ENCODE results near the gene RNF17. TPM values are rescaled to one million over a fixed set of nuclear protein-coding genes. Genes with fewer than 3 reads are reported as not detected.

Gene RNF17
- total and polyA plus RNA-seq, 2 of the 8 experiments (the other 6 are each of a cell fraction or from before 2014, with no cell fraction given): not detected

GRCh38 chr13:24916464-24916863 is 152.5 kb downstream of the RNF17 start:
- H3K27me3 ChIP-seq (replicated peaks in 1 of 4; ENCODE audit: control insufficient read depth in 3 of 4, extremely low read depth in 1 of 4, insufficient read depth in 3 of 4, low read length in 3 of 4): no peaks in the 10 kb centered on the region
- no peak overlapping the region for H3K27ac ChIP-seq (ENCODE audit: low read depth, low read length)
- no peak overlapping the region for H3K18ac ChIP-seq (ENCODE audit: extremely low read depth, low read length)
- FAIRE-seq: no peak
- H3K9ac ChIP-seq (replicated peaks in 1 of 4; ENCODE audit: extremely low read depth in 1 of 4, low read depth in 3 of 4, low read length in 3 of 4): no peak overlapping the region
- H3K23ac ChIP-seq (ENCODE audit: insufficient read length): no peak overlapping the region
- TF ChIP-seq, protein P1, sequence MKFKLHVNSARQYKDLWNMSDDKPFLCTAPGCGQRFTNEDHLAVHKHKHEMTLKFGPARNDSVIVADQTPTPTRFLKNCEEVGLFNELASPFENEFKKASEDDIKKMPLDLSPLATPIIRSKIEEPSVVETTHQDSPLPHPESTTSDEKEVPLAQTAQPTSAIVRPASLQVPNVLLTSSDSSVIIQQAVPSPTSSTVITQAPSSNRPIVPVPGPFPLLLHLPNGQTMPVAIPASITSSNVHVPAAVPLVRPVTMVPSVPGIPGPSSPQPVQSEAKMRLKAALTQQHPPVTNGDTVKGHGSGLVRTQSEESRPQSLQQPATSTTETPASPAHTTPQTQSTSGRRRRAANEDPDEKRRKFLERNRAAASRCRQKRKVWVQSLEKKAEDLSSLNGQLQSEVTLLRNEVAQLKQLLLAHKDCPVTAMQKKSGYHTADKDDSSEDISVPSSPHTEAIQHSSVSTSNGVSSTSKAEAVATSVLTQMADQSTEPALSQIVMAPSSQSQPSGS (IDR thresholded peaks at IDR 0.05; ENCODE audit: low read length): no peak
- TF ChIP-seq NRF1 (IDR thresholded peaks at IDR 0.05; ENCODE audit: low read depth, low read length) (no peak), RBBP5 (IDR thresholded peaks at IDR 0.05; ENCODE audit: borderline replicate concordance, low read depth, low read length) (no peak), NANOG (IDR thresholded peaks at IDR 0.05; ENCODE audit: insufficient read depth, low read depth, low read length, poor library complexity, severe bottlenecking) (no peak), ZNF274 (IDR thresholded peaks at IDR 0.05; ENCODE audit: borderline replicate concordance, extremely low read depth, low read length) (no peak), EZH2 (IDR thresholded peaks at IDR 0.05; ENCODE audit: low read depth, low read length, severe bottlenecking) (no peak)
- H3K79me2 ChIP-seq (ENCODE audit: control insufficient read depth in 1 of 2, insufficient read depth in 2 of 2, low read length in 2 of 2): peaks cover 0 to 82% of the 10 kb centered on the region in 2 experiments; a peak in 3 of 4 replicates
- no peak overlapping the region for H3K4ac ChIP-seq (replicated peaks; ENCODE audit: insufficient read length, low read depth, low read length)
- no peak overlapping the region for H3K14ac ChIP-seq (ENCODE audit: insufficient read length)
- ChIA-PET POLR2A (ENCODE audit: partially characterized antibody) (no interaction called here), CTCF (ENCODE audit: partially characterized antibody) (no interaction called here)
- peaks cover 10% of the 10 kb centered on the region; the same call in 1 of the 2 replicates for H3K79me1 ChIP-seq (ENCODE audit: low read depth, low read length)
- H2AK5ac ChIP-seq (ENCODE audit: low read depth, low read length): no peak overlapping the region
- H4K5ac ChIP-seq (ENCODE audit: insufficient read length, low read depth, low read length): no peak overlapping the region
- no peak overlapping the region for H4K91ac ChIP-seq (replicated peaks; ENCODE audit: insufficient read length, low read length)
- H2BK120ac ChIP-seq (replicated peaks; ENCODE audit: low read depth, low read length): no peak overlapping the region
- H3K36me3 ChIP-seq (ENCODE audit: control insufficient read depth in 2 of 4, insufficient read depth in 4 of 4, low read length in 3 of 4): peaks cover 0 to 5% (median 1%) of the 10 kb centered on the region in 4 experiments; a peak in 3 of 8 replicates
- no peaks in the 10 kb centered on the region; the same call in 1 of the 2 replicates for H3K23me2 ChIP-seq (ENCODE audit: low read depth, low read length)
- H3K4me3 ChIP-seq (ENCODE audit: extremely low read depth in 1 of 4, insufficient read depth in 2 of 4, low read depth in 3 of 4, low read length in 4 of 4): no peak overlapping the region
- H2BK15ac ChIP-seq (ENCODE audit: low read length): no peak overlapping the region
- DNase-seq (ENCODE audit: low read depth in 1 of 2, low spot score in 2 of 2): no peak
- H2BK5ac ChIP-seq (ENCODE audit: low read depth, low read length): no peak overlapping the region
- no peak overlapping the region for H3K56ac ChIP-seq (replicated peaks; ENCODE audit: insufficient read length, low read depth, low read length)
- H3K4me2 ChIP-seq (ENCODE audit: insufficient read depth in 1 of 2, low read depth in 2 of 2, low read length in 2 of 2): no peak overlapping the region
- H3K9me3 ChIP-seq (ENCODE audit: insufficient read depth in 2 of 2, low read depth in 1 of 2, low read length in 1 of 2): no peaks in the 10 kb centered on the region
- H3K4me1 ChIP-seq (replicated peaks in 1 of 4; ENCODE audit: control insufficient read depth in 3 of 4, insufficient read depth in 4 of 4, low read length in 3 of 4): peaks cover 0 to 2% (median 0%) of the 10 kb centered on the region in 4 experiments; a peak in 1 of 7 replicates
- no peak overlapping the region for H2BK12ac ChIP-seq (ENCODE audit: low read depth, low read length)
- H2BK20ac ChIP-seq (ENCODE audit: low read length): no peak overlapping the region
- H4K8ac ChIP-seq (ENCODE audit: extremely low read depth, insufficient read depth, low read length): no peak overlapping the region
- H2AFZ ChIP-seq (ENCODE audit: low read length): no peak overlapping the region
- H4K20me1 ChIP-seq (replicated peaks in 1 of 2; ENCODE audit: control insufficient read depth in 1 of 2, insufficient read depth in 2 of 2, low read length in 2 of 2): peaks cover 2 to 5% of the 10 kb centered on the region in 2 experiments
